NT2/D1 (cell line): ENCODE results near the gene EIF1.

Experiments used
- SUZ12 ChIP-seq: IDR thresholded peaks from 2 replicates; pipeline ENCODE4 v1.6.1; 2011; ENCODE audit not compliant: insufficient read length, insufficient read depth; ENCODE audit errors: extremely low read depth
- ZNF274 ChIP-seq: IDR thresholded peaks from 2 replicates; pipeline ENCODE4 v1.6.1; 2011; ENCODE audit warnings: mild to moderate bottlenecking, low read depth, low read length

DNA sequence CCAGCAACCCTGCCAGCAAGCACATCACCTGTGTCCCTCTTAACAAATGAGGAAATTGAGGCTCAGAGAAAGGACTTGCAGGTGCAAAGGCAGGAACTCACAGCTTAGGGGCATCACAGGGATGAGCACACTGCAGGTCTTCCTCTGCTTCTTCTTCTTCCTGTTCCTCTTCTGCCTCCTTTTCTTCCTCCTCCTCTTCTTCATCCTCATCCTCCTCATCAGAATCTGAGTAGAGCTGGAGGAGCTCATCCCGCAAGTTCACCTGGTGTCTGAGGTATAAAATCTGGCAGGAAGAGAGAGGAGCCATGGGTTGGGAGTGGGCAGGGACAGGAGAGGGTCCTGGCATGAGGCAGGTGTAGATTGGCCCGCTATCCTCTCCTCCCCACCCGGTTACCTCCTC lies 43.2 kb downstream of the EIF1 start:
- TF ChIP-seq SUZ12, result no peak
- no peak for TF ChIP-seq ZNF274
